Measurements from ENCODE around the gene RAB3GAP2. TPM values are rescaled to one million over a fixed set of nuclear protein-coding genes. Genes with fewer than 3 reads are reported as not detected.
"Not testable (repeated sequence)": the region's sequence is repeated elsewhere in the genome, so short reads cannot be mapped to it uniquely, and the experiment has no call there.

Gene RAB3GAP2
- total RNA-seq, 1 donor: 51.8 TPM

DNA sequence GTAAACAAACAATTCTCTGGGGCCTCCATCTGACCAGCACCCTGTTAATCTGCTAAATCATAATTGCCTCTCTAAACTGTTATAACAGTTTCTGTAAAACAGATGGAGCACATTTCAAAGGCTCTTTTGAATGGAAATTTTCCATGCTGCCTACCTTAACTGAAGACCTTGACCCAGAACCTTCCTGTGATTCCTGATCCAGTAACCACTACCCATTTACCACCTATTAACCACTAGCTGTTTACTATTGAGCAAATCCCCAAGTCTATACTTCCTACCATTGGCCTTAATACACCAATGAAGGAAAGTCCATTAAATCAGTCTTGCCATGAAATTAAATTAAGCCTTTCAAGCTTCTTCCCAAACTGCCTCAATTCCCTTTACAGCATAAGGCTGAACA is 46.3 kb downstream of the RAB3GAP2 start:
- H3K4me3 ChIP-seq (ENCODE audit: low read depth, low read length): no peak overlapping the region
- no peak for DNase-seq (ENCODE audit: low read depth)
- TF ChIP-seq, protein P1, sequence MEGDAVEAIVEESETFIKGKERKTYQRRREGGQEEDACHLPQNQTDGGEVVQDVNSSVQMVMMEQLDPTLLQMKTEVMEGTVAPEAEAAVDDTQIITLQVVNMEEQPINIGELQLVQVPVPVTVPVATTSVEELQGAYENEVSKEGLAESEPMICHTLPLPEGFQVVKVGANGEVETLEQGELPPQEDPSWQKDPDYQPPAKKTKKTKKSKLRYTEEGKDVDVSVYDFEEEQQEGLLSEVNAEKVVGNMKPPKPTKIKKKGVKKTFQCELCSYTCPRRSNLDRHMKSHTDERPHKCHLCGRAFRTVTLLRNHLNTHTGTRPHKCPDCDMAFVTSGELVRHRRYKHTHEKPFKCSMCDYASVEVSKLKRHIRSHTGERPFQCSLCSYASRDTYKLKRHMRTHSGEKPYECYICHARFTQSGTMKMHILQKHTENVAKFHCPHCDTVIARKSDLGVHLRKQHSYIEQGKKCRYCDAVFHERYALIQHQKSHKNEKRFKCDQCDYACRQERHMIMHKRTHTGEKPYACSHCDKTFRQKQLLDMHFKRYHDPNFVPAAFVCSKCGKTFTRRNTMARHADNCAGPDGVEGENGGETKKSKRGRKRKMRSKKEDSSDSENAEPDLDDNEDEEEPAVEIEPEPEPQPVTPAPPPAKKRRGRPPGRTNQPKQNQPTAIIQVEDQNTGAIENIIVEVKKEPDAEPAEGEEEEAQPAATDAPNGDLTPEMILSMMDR (IDR thresholded peaks at IDR 0.05; ENCODE audit: insufficient read depth, low read depth, low read length): no peak

DNA sequence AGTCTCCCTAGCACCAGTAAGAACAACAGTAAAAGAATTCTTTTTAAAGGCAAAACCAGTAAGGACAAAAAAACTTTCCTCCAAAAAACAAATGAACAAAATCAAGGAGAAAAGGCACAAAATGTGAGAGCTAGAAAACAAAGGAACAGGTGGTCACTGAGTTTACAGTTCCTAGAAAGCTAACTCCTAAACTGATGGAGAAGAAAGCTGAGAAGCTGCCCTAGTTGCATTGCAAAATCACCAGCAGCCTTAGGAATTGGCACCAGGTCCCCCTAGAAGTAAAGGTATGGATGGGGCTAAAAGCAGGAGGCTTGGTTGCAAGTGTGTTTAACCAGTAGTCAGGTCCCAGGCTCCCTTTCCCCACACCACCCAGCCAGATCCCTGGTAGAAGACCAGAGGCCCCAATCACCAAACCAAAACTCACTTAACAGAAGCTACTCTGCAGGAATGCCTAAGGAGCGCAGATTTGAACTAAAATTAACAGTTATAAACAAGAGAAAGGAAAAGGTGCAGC is 47.6 kb downstream of the RAB3GAP2 start:
- DNase-seq (ENCODE audit: low read depth): no peak
- no peak overlapping the region for H3K4me3 ChIP-seq (ENCODE audit: low read depth, low read length)
- TF ChIP-seq, protein P1 (IDR thresholded peaks at IDR 0.05; ENCODE audit: insufficient read depth, low read depth, low read length): no peak

DNA sequence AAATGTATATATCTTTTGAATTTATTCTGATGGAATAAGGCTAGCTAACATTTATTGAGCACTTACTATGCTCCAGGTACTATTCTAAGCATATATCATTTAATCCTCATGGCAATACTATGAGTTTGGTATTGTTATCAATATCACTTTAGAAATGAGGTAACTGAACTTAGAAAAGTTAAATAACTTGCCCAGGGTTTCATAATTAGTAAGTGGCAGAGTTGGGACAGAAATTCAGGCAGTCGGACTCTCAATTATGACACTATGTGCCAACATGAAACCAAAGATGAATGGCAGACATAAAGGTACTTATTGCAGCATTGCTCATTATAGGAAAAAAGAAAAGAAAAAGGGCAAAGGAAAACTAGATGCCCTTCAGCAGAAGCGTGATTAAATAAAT is 48.2 kb downstream of the RAB3GAP2 start:
- TF ChIP-seq, protein P1 (IDR thresholded peaks at IDR 0.05; ENCODE audit: insufficient read depth, low read depth, low read length): no peak
- no peak overlapping the region for H3K4me3 ChIP-seq (ENCODE audit: low read depth, low read length)
- DNase-seq (ENCODE audit: low read depth): no peak

DNA sequence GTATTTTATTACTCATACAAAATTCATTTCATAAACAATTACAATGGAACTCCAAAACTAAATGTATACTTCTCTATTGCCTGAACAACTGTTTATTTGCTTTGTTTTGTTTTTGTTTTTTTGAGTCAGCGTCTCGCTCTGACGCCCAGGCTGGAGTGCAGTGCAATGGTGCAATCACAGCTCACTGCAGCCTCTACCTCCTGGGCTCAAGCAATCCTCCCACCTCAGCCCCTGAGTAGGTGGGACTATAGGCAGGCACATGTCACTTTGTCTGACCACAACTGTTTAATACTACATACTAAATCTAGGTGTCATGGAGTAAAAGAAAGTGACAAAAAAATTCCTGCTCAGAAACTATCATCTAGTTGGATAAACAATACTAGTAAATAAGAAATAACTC is 49.3 kb downstream of the RAB3GAP2 start:
- DNase-seq (ENCODE audit: low read depth): peak; percentile 16
- H3K4me3 ChIP-seq (ENCODE audit: low read depth, low read length): no peak overlapping the region
- TF ChIP-seq, protein P1 (IDR thresholded peaks at IDR 0.05; ENCODE audit: insufficient read depth, low read depth, low read length): no peak

DNA sequence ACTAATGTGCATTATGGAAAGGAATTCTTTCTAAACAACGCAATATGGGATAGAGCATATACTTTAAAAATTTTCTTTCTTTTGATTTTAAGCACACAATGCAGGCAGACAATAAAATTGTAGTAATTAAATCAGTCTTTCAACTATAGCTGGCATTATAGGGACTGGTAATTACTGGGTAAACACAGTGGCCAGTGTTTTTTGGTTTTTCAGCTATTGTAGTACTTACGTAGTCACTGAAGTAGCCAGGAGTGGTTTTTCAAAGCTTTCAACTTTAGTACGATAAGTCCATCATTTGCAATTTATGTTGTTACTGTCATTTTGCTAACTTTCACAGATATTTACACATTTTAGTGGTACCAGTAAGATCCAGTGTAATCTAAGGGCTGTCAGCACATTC is 50.6 kb downstream of the RAB3GAP2 start:
- DNase-seq (ENCODE audit: low read depth): no peak
- TF ChIP-seq, protein P1 (IDR thresholded peaks at IDR 0.05; ENCODE audit: insufficient read depth, low read depth, low read length): no peak
- H3K4me3 ChIP-seq (ENCODE audit: low read depth, low read length): no peak overlapping the region

DNA sequence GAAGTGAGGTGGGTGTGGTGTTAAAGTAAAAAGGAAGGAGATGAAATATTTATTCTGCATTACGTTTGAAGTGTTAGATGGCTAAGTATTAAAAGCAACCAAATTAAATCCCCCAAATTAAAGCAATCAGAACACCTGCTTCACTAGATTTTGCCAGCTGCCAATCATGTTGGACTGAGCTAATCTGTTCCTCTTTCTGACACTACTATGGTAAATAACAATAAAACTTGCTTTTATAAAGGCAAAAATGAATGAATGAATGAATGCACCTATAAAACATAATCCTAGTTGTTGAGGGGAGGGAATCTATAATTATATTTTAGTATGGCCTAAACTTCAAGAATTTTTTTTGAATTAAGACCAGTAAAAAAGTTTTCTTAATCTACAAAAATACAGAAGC is 51.0 kb downstream of the RAB3GAP2 start:
- no peak overlapping the region for H3K4me3 ChIP-seq (ENCODE audit: low read depth, low read length)
- DNase-seq (ENCODE audit: low read depth): no peak
- TF ChIP-seq, protein P1 (IDR thresholded peaks at IDR 0.05; ENCODE audit: insufficient read depth, low read depth, low read length): no peak

DNA sequence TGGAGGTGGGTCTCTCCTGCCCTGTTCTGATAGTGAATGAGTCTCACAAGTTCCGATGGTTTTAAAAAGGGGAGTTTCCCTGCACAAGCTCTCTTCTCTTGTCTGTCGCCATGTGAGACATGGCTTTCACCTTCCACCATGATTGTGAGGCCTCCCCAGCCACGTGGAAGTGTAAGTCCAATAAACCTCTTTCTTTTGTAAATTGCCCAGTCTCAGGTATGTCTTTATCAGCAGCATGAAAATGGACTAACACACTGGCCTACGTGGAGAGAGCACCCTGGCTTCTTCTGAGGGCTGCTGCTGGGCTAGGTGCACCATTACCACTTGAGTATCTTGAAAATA is 51.6 kb downstream of the RAB3GAP2 start:
- not testable (repeated sequence) for H3K4me3 ChIP-seq (ENCODE audit: low read depth, low read length); DNase-seq (ENCODE audit: low read depth)
